ENCODE data around the gene SHOC2.

- TF ChIP-seq CTCF (IDR thresholded peaks at IDR 0.05): no peak
- TF ChIP-seq POLR2A (IDR thresholded peaks at IDR 0.05): no peak
Observed at GRCh38 chr10:110872984-110873923, 46.1 kb upstream of the SHOC2 start.
